Ascending aorta (tissue), 1 donor: Measurements from ENCODE around the gene GPR65. TPM values are rescaled to one million over a fixed set of nuclear protein-coding genes. Genes with fewer than 3 reads are reported as not detected.

Experiments
- total RNA-seq: library from RNA; depleted of rRNA; stranded (reverse); fragments of >200 nt; gene quantifications from one replicate; pipeline ENCODE4 v1.1.0, GENCODE V29; 2016

The GPR65 gene
- total RNA-seq, 1 donor from 2014 or later: 0.32 TPM

Other genes starting within 250 kb of the GPR65 start
- 31.7 TPM for gene GALC, start 12.0 kb upstream of the GPR65 start, total RNA-seq